ENCODE measurements around the gene GLRX5.

GRCh38 chr14:95561001-95561412 lies 26.2 kb downstream of the GLRX5 start:
- TF ChIP-seq CTCF (IDR thresholded peaks at IDR 0.05; ENCODE audit: low read depth, low read length): peak; percentile 94
- no peak for TF ChIP-seq POLR2A (IDR thresholded peaks at IDR 0.05; ENCODE audit: extremely low read depth, insufficient read length)

All from NB4 (cell line).